Osteoblast (primary cell): Measurements from ENCODE around the gene PLAAT4. TPM values are rescaled to one million over a fixed set of nuclear protein-coding genes. Genes with fewer than 3 reads are reported as not detected.
"Not testable (repeated sequence)": the region's sequence is repeated elsewhere in the genome, so short reads cannot be mapped to it uniquely, and the experiment has no call there.

ENCODE experiments used
- DNase-seq: peaks from one replicate; pipeline ENCODE4 v3.0.0; 2011; ENCODE audit warnings: low spot score, mixed read lengths; ENCODE audit not compliant: insufficient read length; ENCODE audit errors: missing footprints
- H2AFZ ChIP-seq: 2 replicates; pipeline ENCODE4 v1.6.0; 2011; ENCODE audit warnings: mild to moderate bottlenecking, low read length
- H3K27ac ChIP-seq: 2 replicates; pipeline ENCODE4 v1.5.1; 2011; ENCODE audit warnings: mild to moderate bottlenecking, low read depth, low read length, moderate library complexity
- H3K27me3 ChIP-seq: 2 replicates; pipeline ENCODE4 v1.6.0; 2012; ENCODE audit warnings: mild to moderate bottlenecking, control low read depth, inconsistent platforms, low read length, moderate library complexity; ENCODE audit not compliant: insufficient read depth
- H3K36me3 ChIP-seq: 2 replicates; pipeline ENCODE4 v1.5.1; 2011; ENCODE audit warnings: mild to moderate bottlenecking, low read length, control low read depth, moderate library complexity; ENCODE audit not compliant: insufficient read depth
- H3K4me1 ChIP-seq: 2 replicates; pipeline ENCODE4 v1.5.1; 2011; ENCODE audit warnings: mild to moderate bottlenecking, low read length, control low read depth, moderate library complexity; ENCODE audit not compliant: insufficient read depth
- H3K4me2 ChIP-seq: 2 replicates; pipeline ENCODE4 v1.6.0; 2011; ENCODE audit warnings: mild to moderate bottlenecking, low read length; ENCODE audit not compliant: insufficient read depth
- H3K4me3 ChIP-seq: fragments of 200-600 bp; sonication (generic); 3 replicates; pipeline ENCODE4 v1.5.1; 2012; ENCODE audit warnings: mild to moderate bottlenecking, low read length, inconsistent platforms; ENCODE audit not compliant: insufficient read depth
- H3K79me2 ChIP-seq: 2 replicates; pipeline ENCODE4 v1.6.0; 2012; ENCODE audit warnings: mild to moderate bottlenecking, low read length, control low read depth, inconsistent platforms; ENCODE audit not compliant: insufficient read depth
- H3K9me3 ChIP-seq: 2 replicates; pipeline ENCODE4 v1.5.1; 2011; ENCODE audit warnings: low read depth, low read length, control low read depth
- H4K20me1 ChIP-seq: 2 replicates; pipeline ENCODE4 v1.6.0; 2012; ENCODE audit warnings: mild to moderate bottlenecking, low read length, control low read depth; ENCODE audit not compliant: insufficient read depth
- total RNA-seq: library from RNA; depleted of rRNA; stranded (reverse); fragments of >200 nt; gene quantifications from 2 replicates; pipeline ENCODE4 v1.2.3, GENCODE V29; 2012
- TF ChIP-seq, protein P1 (sequence below): IDR thresholded peaks from 2 replicates; pipeline ENCODE4 v1.5.1; 2011; ENCODE audit warnings: mild to moderate bottlenecking, low read depth, low read length, moderate library complexity; ENCODE audit errors: extremely low read depth

The PLAAT4 gene
- total RNA-seq, 1 donor, result 26.1 TPM

DNA sequence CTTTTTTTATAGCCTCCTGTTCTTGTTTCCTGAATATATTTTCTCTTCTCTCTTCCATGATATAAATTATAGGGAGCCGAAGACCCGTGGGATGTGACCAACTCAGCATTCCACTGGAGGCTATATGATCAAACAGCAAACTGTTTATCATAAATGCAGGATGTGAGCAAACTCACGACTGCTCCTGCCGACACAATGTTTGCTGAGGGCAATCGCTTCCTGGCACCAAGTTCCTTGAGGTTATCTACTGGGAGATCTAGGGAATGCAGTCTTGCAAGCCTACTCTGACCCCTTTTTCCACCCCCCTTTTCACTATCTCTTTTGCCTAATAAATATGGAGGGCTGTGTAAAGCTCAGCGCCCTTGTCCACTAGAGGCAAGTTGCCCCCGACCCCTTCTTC is 13.5 kb upstream of the PLAAT4 start:
- Histone ChIP-seq H3K9me3 (no peaks in the 10 kb centered on the region), H3K36me3 (no peaks in the 10 kb centered on the region), H3K4me1 (no peaks in the 10 kb centered on the region), H3K79me2 (no peaks in the 10 kb centered on the region), H3K4me2 (no peak overlapping the region), H4K20me1 (no peaks in the 10 kb centered on the region), H3K27ac (no peak overlapping the region), H3K4me3 (no peak overlapping the region), H2AFZ (no peak overlapping the region), H3K27me3 (no peaks in the 10 kb centered on the region)
- TF ChIP-seq, protein P1, sequence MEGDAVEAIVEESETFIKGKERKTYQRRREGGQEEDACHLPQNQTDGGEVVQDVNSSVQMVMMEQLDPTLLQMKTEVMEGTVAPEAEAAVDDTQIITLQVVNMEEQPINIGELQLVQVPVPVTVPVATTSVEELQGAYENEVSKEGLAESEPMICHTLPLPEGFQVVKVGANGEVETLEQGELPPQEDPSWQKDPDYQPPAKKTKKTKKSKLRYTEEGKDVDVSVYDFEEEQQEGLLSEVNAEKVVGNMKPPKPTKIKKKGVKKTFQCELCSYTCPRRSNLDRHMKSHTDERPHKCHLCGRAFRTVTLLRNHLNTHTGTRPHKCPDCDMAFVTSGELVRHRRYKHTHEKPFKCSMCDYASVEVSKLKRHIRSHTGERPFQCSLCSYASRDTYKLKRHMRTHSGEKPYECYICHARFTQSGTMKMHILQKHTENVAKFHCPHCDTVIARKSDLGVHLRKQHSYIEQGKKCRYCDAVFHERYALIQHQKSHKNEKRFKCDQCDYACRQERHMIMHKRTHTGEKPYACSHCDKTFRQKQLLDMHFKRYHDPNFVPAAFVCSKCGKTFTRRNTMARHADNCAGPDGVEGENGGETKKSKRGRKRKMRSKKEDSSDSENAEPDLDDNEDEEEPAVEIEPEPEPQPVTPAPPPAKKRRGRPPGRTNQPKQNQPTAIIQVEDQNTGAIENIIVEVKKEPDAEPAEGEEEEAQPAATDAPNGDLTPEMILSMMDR, result no peak
- DNase-seq, result no peak

DNA sequence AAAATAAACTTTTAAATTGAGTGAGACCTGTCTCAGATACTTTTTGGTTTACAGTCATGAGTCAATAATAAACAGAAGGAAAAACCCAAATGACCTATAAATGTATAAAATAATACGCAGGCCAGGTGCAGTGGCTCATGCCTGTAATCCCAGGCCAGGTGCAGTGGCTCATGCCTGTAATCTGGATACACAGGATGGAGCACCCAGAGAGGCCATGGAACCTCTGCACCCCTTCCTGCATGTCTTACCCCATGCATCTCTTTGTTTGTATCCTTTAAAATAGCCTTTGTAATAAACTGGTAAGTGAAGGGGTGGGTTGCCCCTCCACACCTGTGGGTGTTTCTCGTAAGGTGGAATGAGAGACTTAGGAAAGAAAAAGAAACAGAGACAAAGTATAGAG is 8.9 kb upstream of the PLAAT4 start:
- Histone ChIP-seq H3K27me3 (no peaks in the 10 kb centered on the region), H3K36me3 (no peaks in the 10 kb centered on the region), H3K4me1 (peaks cover 6% of the 10 kb centered on the region), H3K4me3 (no peak overlapping the region), H3K9me3 (no peaks in the 10 kb centered on the region), H2AFZ (no peak overlapping the region), H4K20me1 (no peaks in the 10 kb centered on the region), H3K27ac (no peak overlapping the region), H3K4me2 (no peak overlapping the region), H3K79me2 (no peaks in the 10 kb centered on the region)
- TF ChIP-seq, protein P1, result no peak
- DNase-seq, result no peak

DNA sequence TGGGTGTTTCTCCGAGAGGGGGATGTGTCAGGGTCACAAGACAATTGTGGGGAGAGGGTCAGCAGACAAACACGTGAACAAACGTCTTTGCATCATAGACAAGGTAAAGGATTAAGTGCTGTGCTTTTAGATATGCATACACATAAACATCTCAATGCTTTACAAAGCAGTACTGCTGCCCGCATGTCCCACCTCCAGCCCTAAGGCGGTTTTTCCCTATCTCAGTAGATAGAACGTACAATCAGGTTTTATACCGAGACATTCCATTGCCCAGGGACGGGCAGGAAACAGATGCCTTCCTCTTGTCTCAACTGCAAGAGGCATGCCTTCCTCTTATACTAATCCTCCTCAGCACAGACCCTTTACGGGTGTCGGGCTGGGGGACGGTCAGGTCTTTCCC is 8.5 kb upstream of the PLAAT4 start:
- not testable (repeated sequence) for H3K79me2 ChIP-seq, H4K20me1 ChIP-seq, H3K9me3 ChIP-seq, H3K36me3 ChIP-seq, H3K4me1 ChIP-seq, H2AFZ ChIP-seq, H3K27ac ChIP-seq, H3K4me3 ChIP-seq, H3K4me2 ChIP-seq, H3K27me3 ChIP-seq, DNase-seq

DNA sequence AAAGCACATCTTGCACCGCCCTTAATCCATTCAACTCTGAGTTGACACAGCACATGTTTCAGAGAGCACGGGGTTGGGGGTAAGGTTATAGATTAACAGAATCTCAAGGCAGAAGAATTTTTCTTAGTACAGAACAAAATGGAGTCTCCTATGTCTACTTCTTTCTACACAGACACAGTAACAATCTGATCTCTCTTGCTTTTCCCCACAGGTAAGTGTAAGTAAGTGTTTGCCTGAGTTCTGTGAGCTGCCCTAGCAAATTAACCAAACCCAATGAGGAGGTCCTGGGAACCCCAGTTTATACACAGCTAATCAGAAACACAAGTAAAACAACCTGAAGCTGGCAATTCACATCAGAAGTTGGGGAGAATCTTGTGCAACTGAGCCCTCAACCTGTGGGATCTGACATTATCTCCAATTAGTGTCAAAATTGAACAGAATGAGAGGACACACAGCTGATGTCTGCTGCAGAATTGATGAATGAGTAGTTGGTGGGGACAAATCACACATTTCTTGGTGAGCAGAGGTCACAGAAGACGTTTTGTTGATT is 7.8 kb upstream of the PLAAT4 start:
- not testable (repeated sequence) for H3K36me3 ChIP-seq, DNase-seq, H3K4me2 ChIP-seq, H3K27ac ChIP-seq, H3K9me3 ChIP-seq, H4K20me1 ChIP-seq, H3K79me2 ChIP-seq, H2AFZ ChIP-seq, H3K4me1 ChIP-seq, H3K27me3 ChIP-seq, H3K4me3 ChIP-seq

DNA sequence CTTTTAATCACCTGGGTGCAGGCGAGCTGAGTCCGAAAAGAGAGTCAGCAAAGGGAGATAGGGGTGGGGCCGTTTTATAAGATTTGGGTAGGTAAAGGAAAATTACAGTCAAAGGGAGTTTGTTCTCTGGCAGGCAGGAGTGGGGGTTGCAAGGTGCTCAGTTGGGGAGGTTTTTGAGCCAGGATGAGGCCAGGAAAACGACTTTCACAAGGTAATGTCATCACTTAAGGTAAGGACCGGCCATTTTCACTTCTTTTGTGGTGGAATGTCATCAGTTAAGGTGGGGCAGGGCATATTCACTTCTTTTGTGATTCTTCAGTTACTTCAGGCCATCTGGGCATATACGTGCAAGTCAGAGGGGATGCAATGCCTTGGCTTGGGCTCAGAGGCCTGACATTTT is 7.2 kb upstream of the PLAAT4 start:
- H2AFZ ChIP-seq, H3K4me1 ChIP-seq, H3K36me3 ChIP-seq, H3K27ac ChIP-seq, H3K27me3 ChIP-seq, DNase-seq, H3K4me2 ChIP-seq, H3K9me3 ChIP-seq, H3K4me3 ChIP-seq, H3K79me2 ChIP-seq, H4K20me1 ChIP-seq: not testable (repeated sequence)
